PC-9 (cell line): ENCODE results near the gene ZNF358. TPM values are rescaled to one million over a fixed set of nuclear protein-coding genes. Genes with fewer than 3 reads are reported as not detected.

Experiments
- BruUV-seq: library from RNA; stranded (reverse); fragments of 400-500 nt; replicated peaks from 2 replicates; lab custom pipeline; 2021; lab: Mats Ljungman, UMichigan
- CTCF ChIA-PET: fragments of 300-600 bp; sonication (Branson Sonifier 250); formaldehyde crosslinking; loops from one replicate; lab custom pipeline; 2022; ENCODE audit warnings: antibody characterized with exemption; lab: Charles Lee
- POLR2A ChIA-PET: fragments of 300-600 bp; sonication (Branson Sonifier 250); formaldehyde crosslinking; loops from one replicate; lab custom pipeline; 2022; ENCODE audit warnings: antibody characterized with exemption; ENCODE audit not compliant: unreplicated experiment; lab: Charles Lee
- DNase-seq, 2 experiments: peaks; one replicate each; pipeline versions ENCODE4 v3.0.0 to v3.0.0-alpha.2; 2015 to 2022; ENCODE audit warnings: mixed read lengths in 1 of 2
- H2AFZ ChIP-seq: fragments of 200-600 bp; sonication (generic); 2 replicates; pipeline ENCODE4 v1.8.1; 2017; ENCODE audit warnings: antibody characterized with exemption
- H3F3A ChIP-seq: fragments of 200-600 bp; sonication (generic); 2 replicates; pipeline ENCODE4 v1.8.1; 2017; ENCODE audit warnings: antibody characterized with exemption, mild to moderate bottlenecking, low read depth; ENCODE audit not compliant: insufficient read depth
- H3K27ac ChIP-seq: fragments of 200-600 bp; sonication (generic); 2 replicates; pipeline ENCODE4 v1.6.1; 2016; ENCODE audit warnings: mixed run types
- H3K27me3 ChIP-seq: fragments of 200-600 bp; sonication (generic); 2 replicates; pipeline ENCODE4 v1.6.1; 2016; ENCODE audit warnings: low read depth, mixed run types; ENCODE audit not compliant: insufficient read depth
- H3K36me3 ChIP-seq: fragments of 200-600 bp; sonication (generic); 2 replicates; pipeline ENCODE4 v1.6.1; 2016; ENCODE audit warnings: low read depth, mixed run types
- H3K4me1 ChIP-seq: fragments of 200-600 bp; sonication (generic); replicated peaks from 2 replicates; pipeline ENCODE4 v1.6.1; 2016; ENCODE audit warnings: mixed run types; ENCODE audit not compliant: insufficient read depth
- H3K4me2 ChIP-seq: fragments of 200-600 bp; sonication (generic); 2 replicates; pipeline ENCODE4 v1.6.1; 2017; ENCODE audit warnings: mixed run types
- H3K4me3 ChIP-seq: fragments of 200-600 bp; sonication (generic); 2 replicates; pipeline ENCODE4 v1.6.1; 2016; ENCODE audit warnings: mixed run types
- H3K79me2 ChIP-seq: fragments of 200-600 bp; sonication (generic); 2 replicates; pipeline ENCODE4 v1.6.1; 2017; ENCODE audit warnings: low read depth, mixed run types
- H3K9me2 ChIP-seq: fragments of 200-600 bp; sonication (generic); 2 replicates; pipeline ENCODE4 v1.8.1; 2017; ENCODE audit warnings: mild to moderate bottlenecking; ENCODE audit not compliant: insufficient read depth
- H3K9me3 ChIP-seq: fragments of 200-600 bp; sonication (generic); 2 replicates; pipeline ENCODE4 v1.8.1; 2016; ENCODE audit warnings: low read depth; ENCODE audit not compliant: insufficient read depth
- H4K20me1 ChIP-seq: fragments of 200-600 bp; sonication (generic); 2 replicates; pipeline ENCODE4 v1.8.1; 2017; ENCODE audit not compliant: insufficient read depth
- CTCF ChIP-seq: fragments of 200-600 bp; sonication (generic); conservative IDR thresholded peaks from 2 replicates; pipeline ENCODE4 v1.6.1; 2017; ENCODE audit warnings: mixed run types, antibody characterized with exemption, mild to moderate bottlenecking, moderate library complexity
- EZH2 ChIP-seq: fragments of 200-600 bp; sonication (generic); IDR thresholded peaks from 2 replicates; pipeline ENCODE4 v1.8.0; 2017; ENCODE audit warnings: antibody characterized with exemption, low read depth
- intact Hi-C: fragments of 100-400 bp; cut with micrococcal nuclease; formaldehyde crosslinking; loops from one replicate; pipeline ENCODE4 v1.10.0; 2022; ENCODE audit not compliant: unreplicated experiment
- total RNA-seq: library from RNA; stranded (reverse); gene quantifications from 2 replicates; pipeline ENCODE4 v1.2.3, GENCODE V29; 2021

Gene ZNF358
- total RNA-seq, 1 experiment from 2014 or later, result 60.7 TPM

GRCh38 chr19:7528192-7528519, 12.3 kb downstream of the ZNF358 start:
- BruUV-seq, result no TSS peak
- no peaks in the 10 kb centered on the region for H4K20me1 ChIP-seq
- H3F3A ChIP-seq, result peaks cover 9% of the 10 kb centered on the region; the same call in 1 of the 2 replicates
- no peak overlapping the region for H2AFZ ChIP-seq
- H3K79me2 ChIP-seq, result 0 out of 2 replicates have a peak, but pooled peaks cover 4% of the 10 kb centered on the region
- TF ChIP-seq CTCF (no peak), EZH2 (no peak)
- no peaks in the 10 kb centered on the region for H3K36me3 ChIP-seq
- H3K27me3 ChIP-seq, result no peaks in the 10 kb centered on the region
- no peak overlapping the region for H3K4me3 ChIP-seq
- ChIA-PET CTCF (no interaction called here), POLR2A (no interaction called here)
- intact Hi-C loops, result no loop called here
- H3K4me2 ChIP-seq, result no peak overlapping the region
- no peaks in the 10 kb centered on the region for H3K9me2 ChIP-seq
- H3K9me3 ChIP-seq, result no peaks in the 10 kb centered on the region
- no peak overlapping the region for H3K27ac ChIP-seq
- H3K4me1 ChIP-seq, result peaks cover 11% of the 10 kb centered on the region
- no peak for DNase-seq

- no peak overlapping the region for H3K4me3 ChIP-seq
- H3K9me3 ChIP-seq, result no peaks in the 10 kb centered on the region
- POLR2A ChIA-PET, result interaction anchor here (0.6 kb wide), 1 partner anchor 156 kb away, joined by 9 read pairs; no protein-coding TSS in a partner anchor
- no peak overlapping the region for H3K4me2 ChIP-seq
- no peaks in the 10 kb centered on the region for H3K36me3 ChIP-seq
- CTCF ChIA-PET, result no interaction called here
- no peaks in the 10 kb centered on the region for H4K20me1 ChIP-seq
- TF ChIP-seq CTCF, result no peak
- TF ChIP-seq EZH2, result no peak
- H3K9me2 ChIP-seq, result no peaks in the 10 kb centered on the region
- no peak overlapping the region for H3K27ac ChIP-seq
- no peaks in the 10 kb centered on the region for H3K27me3 ChIP-seq
- peaks cover 11% of the 10 kb centered on the region for H3K4me1 ChIP-seq
- H3K79me2 ChIP-seq, result no peaks in the 10 kb centered on the region
- intact Hi-C loops, result no loop called here
- H3F3A ChIP-seq, result peaks cover 5% of the 10 kb centered on the region; the same call in 1 of the 2 replicates
- no TSS peak for BruUV-seq
- no peak overlapping the region for H2AFZ ChIP-seq
- DNase-seq, result no peak
Measured at GRCh38 chr19:7528522-7529245, 12.8 kb downstream of the ZNF358 start.

GRCh38 chr19:7529246-7529600, 13.3 kb downstream of the ZNF358 start:
- Histone ChIP-seq H3K36me3 (no peaks in the 10 kb centered on the region), H3K79me2 (no peaks in the 10 kb centered on the region), H3K27ac (no peak overlapping the region), H3K4me2 (no peak overlapping the region), H3K9me2 (no peaks in the 10 kb centered on the region), H3K27me3 (no peaks in the 10 kb centered on the region), H3K9me3 (no peaks in the 10 kb centered on the region), H4K20me1 (no peaks in the 10 kb centered on the region), H2AFZ (no peak overlapping the region), H3F3A (peaks cover 7% of the 10 kb centered on the region; the same call in 1 of the 2 replicates), H3K4me3 (no peak overlapping the region), H3K4me1 (peaks cover 9% of the 10 kb centered on the region)
- POLR2A ChIA-PET, result interaction anchor here (0.6 kb wide), 1 partner anchor 156 kb away, joined by 9 read pairs; no protein-coding TSS in a partner anchor
- CTCF ChIA-PET, result no interaction called here
- no TSS peak for BruUV-seq
- intact Hi-C loops, result no loop called here
- TF ChIP-seq EZH2 (no peak), CTCF (no peak)
- DNase-seq, result no peak
